ENCODE measurements around the gene C2orf76. TPM values are rescaled to one million over a fixed set of nuclear protein-coding genes. Genes with fewer than 3 reads are reported as not detected.

The C2orf76 gene
- total RNA-seq, 6 experiments from 2014 or later, result 6.6 to 10.5 (median 8.9) TPM

DNA sequence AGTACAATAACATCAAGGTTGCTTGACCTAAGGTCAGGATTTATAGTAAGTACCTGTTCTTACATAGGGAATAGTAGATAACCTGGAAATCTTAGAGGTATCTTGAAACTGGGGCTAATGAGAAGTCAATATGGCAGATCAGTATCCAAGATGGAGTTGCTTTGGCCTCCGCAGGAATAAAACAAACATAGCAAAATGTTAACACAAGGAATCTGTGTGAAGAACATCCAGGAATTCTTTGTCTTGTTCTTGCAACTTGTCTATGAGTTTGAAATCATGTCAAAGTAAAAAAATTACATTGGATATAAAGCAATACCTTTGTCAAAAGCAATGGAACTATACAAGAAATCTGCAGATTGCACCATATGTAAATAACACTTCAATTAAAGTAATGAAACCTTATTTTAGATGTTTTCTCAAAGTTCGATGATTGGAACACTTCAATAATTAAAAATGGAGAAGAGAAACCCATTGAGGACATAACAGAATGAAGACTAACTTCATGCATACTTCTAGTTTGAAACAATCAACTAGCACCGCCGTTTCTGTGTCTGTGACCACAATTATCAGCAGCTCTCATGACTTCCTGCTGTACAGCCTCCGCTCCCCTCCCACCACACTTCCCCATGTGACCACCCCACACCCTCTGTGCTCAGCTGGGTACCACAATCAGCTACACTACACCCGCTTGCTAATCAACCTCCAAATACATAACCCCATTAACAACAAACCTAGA lies 27.6 kb downstream of the C2orf76 start:
- Mint-ChIP-seq H3K27me3 (ENCODE audit: insufficient read depth) (no peaks in the 10 kb centered on the region), H3K4me1 (ENCODE audit: low read depth) (no peaks in the 10 kb centered on the region), H3K9me3 (no peaks in the 10 kb centered on the region), H3K36me3 (ENCODE audit: low read depth) (no peaks in the 10 kb centered on the region), H3K4me3 (no peak overlapping the region), H3K27ac (no peak overlapping the region)
- DNase-seq, result no peak
- TF ChIP-seq, protein P1, sequence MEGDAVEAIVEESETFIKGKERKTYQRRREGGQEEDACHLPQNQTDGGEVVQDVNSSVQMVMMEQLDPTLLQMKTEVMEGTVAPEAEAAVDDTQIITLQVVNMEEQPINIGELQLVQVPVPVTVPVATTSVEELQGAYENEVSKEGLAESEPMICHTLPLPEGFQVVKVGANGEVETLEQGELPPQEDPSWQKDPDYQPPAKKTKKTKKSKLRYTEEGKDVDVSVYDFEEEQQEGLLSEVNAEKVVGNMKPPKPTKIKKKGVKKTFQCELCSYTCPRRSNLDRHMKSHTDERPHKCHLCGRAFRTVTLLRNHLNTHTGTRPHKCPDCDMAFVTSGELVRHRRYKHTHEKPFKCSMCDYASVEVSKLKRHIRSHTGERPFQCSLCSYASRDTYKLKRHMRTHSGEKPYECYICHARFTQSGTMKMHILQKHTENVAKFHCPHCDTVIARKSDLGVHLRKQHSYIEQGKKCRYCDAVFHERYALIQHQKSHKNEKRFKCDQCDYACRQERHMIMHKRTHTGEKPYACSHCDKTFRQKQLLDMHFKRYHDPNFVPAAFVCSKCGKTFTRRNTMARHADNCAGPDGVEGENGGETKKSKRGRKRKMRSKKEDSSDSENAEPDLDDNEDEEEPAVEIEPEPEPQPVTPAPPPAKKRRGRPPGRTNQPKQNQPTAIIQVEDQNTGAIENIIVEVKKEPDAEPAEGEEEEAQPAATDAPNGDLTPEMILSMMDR (IDR thresholded peaks at IDR 0.05), result no peak

DNA sequence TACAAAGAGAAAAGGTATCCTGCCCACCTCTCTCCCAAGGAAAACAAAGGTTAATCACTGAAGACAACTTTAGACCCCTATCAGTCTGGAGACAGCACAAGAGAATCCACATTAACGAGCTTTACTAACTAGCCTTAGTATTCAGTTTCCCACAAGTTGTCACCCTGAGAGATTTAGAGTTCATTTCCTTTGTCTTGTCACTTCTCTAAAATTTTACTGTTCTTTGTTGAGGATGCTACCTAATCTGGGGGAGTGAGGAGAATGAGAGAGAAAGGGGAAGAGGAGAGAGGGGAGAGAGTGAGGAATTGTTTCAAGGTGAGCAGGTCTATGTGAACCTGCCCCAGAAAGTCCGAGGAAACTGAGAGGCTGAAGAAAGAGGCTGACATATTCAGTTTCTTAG lies 28.4 kb downstream of the C2orf76 start:
- TF ChIP-seq, protein P1 (IDR thresholded peaks at IDR 0.05), result no peak
- Mint-ChIP-seq H3K27me3 (ENCODE audit: insufficient read depth) (no peaks in the 10 kb centered on the region), H3K36me3 (ENCODE audit: low read depth) (no peaks in the 10 kb centered on the region), H3K27ac (no peak overlapping the region), H3K4me1 (ENCODE audit: low read depth) (no peaks in the 10 kb centered on the region), H3K9me3 (no peaks in the 10 kb centered on the region), H3K4me3 (no peak overlapping the region)
- DNase-seq, result no peak

DNA sequence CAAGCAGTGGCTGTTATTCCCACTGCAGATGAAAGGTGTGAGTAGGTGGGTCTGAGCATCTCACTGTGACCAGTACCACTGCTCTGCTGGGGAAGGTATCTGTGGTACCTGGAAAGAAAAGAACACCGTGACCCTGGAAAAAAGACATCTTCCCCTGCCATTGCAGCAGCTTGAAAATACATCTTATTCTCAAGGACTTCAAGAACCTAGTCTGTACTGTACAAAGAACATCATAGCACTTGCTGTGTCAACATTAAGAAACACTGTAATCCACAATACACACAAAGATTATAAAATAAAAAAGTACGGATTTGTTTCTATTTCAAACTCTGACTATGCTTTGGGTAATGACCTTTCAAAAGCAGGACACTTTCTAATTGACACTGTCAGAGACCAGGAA lies 28.9 kb downstream of the C2orf76 start:
- Mint-ChIP-seq H3K4me3 (no peak overlapping the region), H3K27me3 (ENCODE audit: insufficient read depth) (no peaks in the 10 kb centered on the region), H3K9me3 (no peaks in the 10 kb centered on the region), H3K36me3 (ENCODE audit: low read depth) (no peaks in the 10 kb centered on the region), H3K4me1 (ENCODE audit: low read depth) (no peaks in the 10 kb centered on the region), H3K27ac (no peak overlapping the region)
- TF ChIP-seq, protein P1 (IDR thresholded peaks at IDR 0.05), result no peak
- DNase-seq, result no peak

DNA sequence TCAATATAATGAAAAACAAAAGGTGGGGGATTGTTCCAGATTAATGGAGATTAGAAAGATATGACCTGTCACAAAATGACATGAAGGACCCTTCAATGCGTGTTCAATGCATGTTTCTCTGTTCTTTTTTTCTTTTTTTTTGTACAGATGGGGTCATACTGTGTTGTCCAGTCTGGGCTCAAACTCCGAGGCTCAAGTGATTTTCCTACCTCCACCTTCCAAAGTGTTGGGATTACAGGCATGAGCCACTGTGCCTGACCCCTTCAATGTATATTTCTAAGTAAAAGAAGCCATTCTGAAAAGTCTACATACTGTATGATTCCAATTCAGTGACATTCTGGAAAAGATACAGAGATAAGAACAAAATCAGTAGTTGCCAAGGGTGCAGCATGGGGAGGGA lies 32.8 kb downstream of the C2orf76 start:
- DNase-seq, result no peak
- H3K27me3 Mint-ChIP-seq (ENCODE audit: insufficient read depth), result peaks cover 1% of the 10 kb centered on the region; the same call in 1 of the 2 replicates
- no peak overlapping the region for H3K4me3 Mint-ChIP-seq
- no peaks in the 10 kb centered on the region for H3K9me3 Mint-ChIP-seq
- no peak overlapping the region for H3K27ac Mint-ChIP-seq
- H3K4me1 Mint-ChIP-seq (ENCODE audit: low read depth), result no peaks in the 10 kb centered on the region
- TF ChIP-seq, protein P1 (IDR thresholded peaks at IDR 0.05), result no peak
- H3K36me3 Mint-ChIP-seq (ENCODE audit: low read depth), result no peaks in the 10 kb centered on the region

DNA sequence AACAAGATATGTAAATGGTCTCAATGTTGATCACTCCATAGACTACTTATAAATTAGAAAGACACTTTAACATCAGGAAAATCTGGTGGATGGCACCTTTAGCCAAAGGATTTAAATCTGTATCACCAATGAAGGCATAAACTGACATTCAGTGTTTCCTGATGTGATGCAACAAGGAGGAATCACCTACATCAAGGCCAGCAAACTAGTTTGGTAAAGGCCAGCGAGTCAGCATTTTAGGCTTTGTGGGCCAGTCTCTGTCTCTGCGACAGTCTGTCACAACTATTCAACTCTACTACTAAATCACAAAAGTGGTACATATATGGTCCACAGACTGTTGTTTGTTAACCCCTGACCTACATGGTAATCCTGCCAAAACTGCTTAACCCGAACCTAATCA lies 33.3 kb downstream of the C2orf76 start:
- Mint-ChIP-seq H3K27ac (no peak overlapping the region), H3K4me3 (no peak overlapping the region), H3K36me3 (ENCODE audit: low read depth) (no peaks in the 10 kb centered on the region), H3K4me1 (ENCODE audit: low read depth) (no peaks in the 10 kb centered on the region), H3K27me3 (ENCODE audit: insufficient read depth) (peaks cover 1% of the 10 kb centered on the region; the same call in 1 of the 2 replicates), H3K9me3 (no peaks in the 10 kb centered on the region)
- TF ChIP-seq, protein P1 (IDR thresholded peaks at IDR 0.05), result no peak
- DNase-seq, result no peak
